ENCODE measurements around the gene PPP1R13B.

PPP1R13B gene

GRCh38 chr14:103815253-103815652 lies 32.1 kb downstream of the PPP1R13B start:
- no peak for TF ChIP-seq CTCF (IDR thresholded peaks at IDR 0.05; ENCODE audit: low read depth, low read length)
- H3K4me3 ChIP-seq (replicated peaks in 1 of 2; ENCODE audit: low read depth in 2 of 2, low read length in 2 of 2), result no peak overlapping the region
- DNase-seq (ENCODE audit: low read depth in 2 of 2), result no peak

GRCh38 chr14:103811189-103811588 lies 36.2 kb downstream of the PPP1R13B start:
- no peak for DNase-seq (ENCODE audit: low read depth in 2 of 2)
- H3K4me3 ChIP-seq (replicated peaks in 1 of 2; ENCODE audit: low read depth in 2 of 2, low read length in 2 of 2), result no peak overlapping the region
- no peak for TF ChIP-seq CTCF (IDR thresholded peaks at IDR 0.05; ENCODE audit: low read depth, low read length)

- TF ChIP-seq CTCF (IDR thresholded peaks at IDR 0.05; ENCODE audit: low read depth, low read length), result peak; percentile 84
- peak; percentile 79 to 85 for DNase-seq (ENCODE audit: low read depth in 2 of 2)
- H3K4me3 ChIP-seq (replicated peaks in 1 of 2; ENCODE audit: low read depth in 2 of 2, low read length in 2 of 2), result no peak overlapping the region
Measured at GRCh38 chr14:103808403-103809001, 38.9 kb downstream of the PPP1R13B start.

- no peak for DNase-seq (ENCODE audit: low read depth in 2 of 2)
- no peak overlapping the region for H3K4me3 ChIP-seq (replicated peaks in 1 of 2; ENCODE audit: low read depth in 2 of 2, low read length in 2 of 2)
- TF ChIP-seq CTCF (IDR thresholded peaks at IDR 0.05; ENCODE audit: low read depth, low read length), result no peak
Measured at GRCh38 chr14:103806805-103807204, 40.6 kb downstream of the PPP1R13B start.

- no peak for DNase-seq (ENCODE audit: low read depth in 2 of 2)
- H3K4me3 ChIP-seq (replicated peaks in 1 of 2; ENCODE audit: low read depth in 2 of 2, low read length in 2 of 2), result no peak overlapping the region
- TF ChIP-seq CTCF (IDR thresholded peaks at IDR 0.05; ENCODE audit: low read depth, low read length), result no peak
Measured at GRCh38 chr14:103805708-103806107, 41.7 kb downstream of the PPP1R13B start.

- no peak for TF ChIP-seq CTCF (IDR thresholded peaks at IDR 0.05; ENCODE audit: low read depth, low read length)
- peak; percentile 20 to 57 for DNase-seq (ENCODE audit: low read depth in 2 of 2)
- no peak overlapping the region for H3K4me3 ChIP-seq (replicated peaks in 1 of 2; ENCODE audit: low read depth in 2 of 2, low read length in 2 of 2)
Measured at GRCh38 chr14:103803661-103804060, 43.7 kb downstream of the PPP1R13B start.

- TF ChIP-seq CTCF (IDR thresholded peaks at IDR 0.05; ENCODE audit: low read depth, low read length), result no peak
- H3K4me3 ChIP-seq (replicated peaks in 1 of 2; ENCODE audit: low read depth in 2 of 2, low read length in 2 of 2), result no peak overlapping the region
- DNase-seq (ENCODE audit: low read depth in 2 of 2), result no peak
Measured at GRCh38 chr14:103802356-103802755, 45.0 kb downstream of the PPP1R13B start.
